Fibroblast of villous mesenchyme (primary cell): ENCODE results near the gene ZSCAN20. TPM values are rescaled to one million over a fixed set of nuclear protein-coding genes. Genes with fewer than 3 reads are reported as not detected.

ENCODE experiments used
- DNase-seq: peaks from one replicate; pipeline ENCODE4 v3.0.0-alpha.2; 2010; ENCODE audit warnings: low read depth
- H3K4me3 ChIP-seq: 2 replicates; pipeline ENCODE4 v1.5.1; 2011; ENCODE audit warnings: low read depth, mild to moderate bottlenecking, low read length
- CTCF ChIP-seq: IDR thresholded peaks from 2 replicates; pipeline ENCODE4 v1.5.1; 2012; ENCODE audit warnings: low read depth, mild to moderate bottlenecking, low read length; ENCODE audit not compliant: insufficient read depth
- total RNA-seq: library from RNA; depleted of rRNA; stranded (reverse); fragments of >200 nt; gene quantifications from 2 replicates; pipeline ENCODE4 v1.2.3, GENCODE V29; 2012

ZSCAN20 gene
- total RNA-seq, 1 donor: 10.4 TPM

- no peak for DNase-seq
- no peak for TF ChIP-seq CTCF
- no peak overlapping the region for H3K4me3 ChIP-seq
These were observed 65.4 kb downstream of the ZSCAN20 start for GRCh38 chr1:33537885-33538284.

GRCh38 chr1:33541966-33542365 is 69.5 kb downstream of the ZSCAN20 start:
- TF ChIP-seq CTCF: no peak
- no peak for DNase-seq
- no peak overlapping the region for H3K4me3 ChIP-seq

Other genes starting within 250 kb of the ZSCAN20 start
- gene ZNF362, start 216.2 kb upstream of the ZSCAN20 start, total RNA-seq: 9.5 and 12.2 TPM in 2 replicates
- gene A3GALT2, start 151.5 kb upstream of the ZSCAN20 start, total RNA-seq: not detected in 2 replicates
- gene PHC2, start 41.5 kb upstream of the ZSCAN20 start, total RNA-seq: 75.6 and 99.5 TPM in 2 replicates